ENCODE results near the gene MECR. TPM values are rescaled to one million over a fixed set of nuclear protein-coding genes. Genes with fewer than 3 reads are reported as not detected.

The MECR gene
- total and polyA plus RNA-seq, 11 donors = 19.6 to 37.4 (median 33.1) TPM

- ATAC-seq = peak; percentile 91 to 97 (median 94)
These were observed 28.0 kb downstream of the MECR start for GRCh38 chr1:29202584-29203340.

GRCh38 chr1:29202053-29202452 lies 28.7 kb downstream of the MECR start:
- Histone ChIP-seq H3K9me3 (no peaks in the 10 kb centered on the region), H3K27ac (peak overlapping the region; percentile 26 to 85 (median 72)), H3K4me3 (no peak overlapping the region), H3K4me1 (peaks cover 0 to 17% (median 9%) of the 10 kb centered on the region in 12 donors), H3K27me3 (no peaks in the 10 kb centered on the region), H3K36me3 (peaks cover 0 to 88% (median 61%) of the 10 kb centered on the region in 9 donors)
- 68 to 85% (median 75%) methylated on average over 1 of the region's 1 CpG for WGBS, 4 donors
- intact Hi-C loops (cut with DNase I) = loop anchor here (2.0 to 10.0 kb wide), 12 partner anchors 80 to 425 kb away; partner anchors contain the start of gene TMEM200B (in 1 of the 10)
- no peak for DNase-seq
- peak in 2 of 4 donors; percentile 12 to 19 for ATAC-seq
- TF ChIP-seq CTCF (IDR thresholded peaks at IDR 0.05) = no peak
- TF ChIP-seq POLR2A (IDR thresholded peaks at IDR 0.05) = no peak

More at GRCh38 chr1:29202584-29203340, 28.0 kb downstream of the MECR start:
- peaks cover 0 to 17% (median 9%) of the 10 kb centered on the region in 12 donors for H3K4me1 ChIP-seq
- H3K4me3 ChIP-seq = no peak overlapping the region
- peak; percentile 91 to 96 (median 93) for DNase-seq
- whole genome bisulfite sequencing, 4 donors = 24 to 29% (median 26%) methylated on average over 9 to 14 of the region's 14 CpGs
- no peaks in the 10 kb centered on the region for H3K27me3 ChIP-seq
- TF ChIP-seq CTCF (IDR thresholded peaks at IDR 0.05) = peak; percentile 93 to 99 (median 98)
- TF ChIP-seq POLR2A (IDR thresholded peaks at IDR 0.05) = no peak
- peaks cover 0 to 80% (median 61%) of the 10 kb centered on the region in 9 donors for H3K36me3 ChIP-seq
- peak overlapping the region; percentile 26 to 85 (median 72) for H3K27ac ChIP-seq
- intact Hi-C loops (cut with DNase I) = loop anchor here (1.0 to 10.0 kb wide), 14 partner anchors 20 to 425 kb away; partner anchors contain the start of gene TMEM200B (in 1 of the 10)
- H3K9me3 ChIP-seq = no peaks in the 10 kb centered on the region

GRCh38 chr1:29201595-29202051 lies 29.1 kb downstream of the MECR start:
- peaks cover 0 to 17% (median 9%) of the 10 kb centered on the region in 12 donors for H3K4me1 ChIP-seq
- intact Hi-C loops (cut with DNase I) = loop anchor here (2.0 to 10.0 kb wide), 13 partner anchors 79 to 424 kb away; partner anchors contain the start of gene TMEM200B (in 1 of the 10)
- H3K36me3 ChIP-seq = peaks cover 0 to 88% (median 61%) of the 10 kb centered on the region in 9 donors
- 85 to 93% (median 91%) methylated on average over 6 of the region's 6 CpGs for WGBS, 4 donors
- no peaks in the 10 kb centered on the region for H3K9me3 ChIP-seq
- H3K27me3 ChIP-seq = no peaks in the 10 kb centered on the region
- DNase-seq = no peak
- H3K27ac ChIP-seq = peak overlapping the region in 8 of 12 donors; percentile 63 to 85 (median 74)
- TF ChIP-seq POLR2A (IDR thresholded peaks at IDR 0.05) (no peak), CTCF (IDR thresholded peaks at IDR 0.05) (no peak)
- no peak overlapping the region for H3K4me3 ChIP-seq
- no peak for ATAC-seq
